ENCODE results near the gene TES. TPM values are rescaled to one million over a fixed set of nuclear protein-coding genes. Genes with fewer than 3 reads are reported as not detected.

Gene TES
- total and polyA plus RNA-seq, 2 experiments from 2014 or later = 37.3 to 38.3 TPM

GRCh38 chr7:116187400-116187799 is 22.9 kb upstream of the TES start:
- H3F3A ChIP-seq (replicated peaks; ENCODE audit: low read depth) = no peaks in the 10 kb centered on the region
- no peak overlapping the region for H2AFZ ChIP-seq
- TF ChIP-seq ZNF331 (CRISPR knock-in tag; IDR thresholded peaks at IDR 0.05; ENCODE audit: low read depth) = no peak
- TF ChIP-seq ZNF462 (CRISPR knock-in tag; IDR thresholded peaks at IDR 0.05) = no peak
- no peak for TF ChIP-seq EZH2 (IDR thresholded peaks at IDR 0.05; ENCODE audit: low read depth, unreplicated experiment)
- 0 out of 3 replicates have a peak, but pooled peaks cover 8% of the 10 kb centered on the region for H3K36me3 Mint-ChIP-seq (ENCODE audit: low read depth)
- no peaks in the 10 kb centered on the region for H3K4me1 ChIP-seq (ENCODE audit: insufficient read depth)
- ATAC-seq = no peak
- no peaks in the 10 kb centered on the region for H3K79me2 ChIP-seq (replicated peaks; ENCODE audit: insufficient read depth)
- H4K20me1 ChIP-seq (replicated peaks; ENCODE audit: insufficient read depth) = no peaks in the 10 kb centered on the region
- no peak for DNase-seq (ENCODE audit: low spot score)
- H3K9me2 ChIP-seq (ENCODE audit: insufficient read depth) = no peaks in the 10 kb centered on the region
- no peak overlapping the region for H3K4me3 ChIP-seq
- H3K27me3 ChIP-seq (ENCODE audit: insufficient read depth) = no peaks in the 10 kb centered on the region
- no peaks in the 10 kb centered on the region for H3K4me1 Mint-ChIP-seq
- no peak overlapping the region for H3K4me2 ChIP-seq
- no peaks in the 10 kb centered on the region for H3K36me3 ChIP-seq (ENCODE audit: insufficient read depth)
- peaks cover 16% of the 10 kb centered on the region for H3K9me3 Mint-ChIP-seq
- H3K27ac ChIP-seq (ENCODE audit: low read depth) = no peak overlapping the region
- H3K27ac Mint-ChIP-seq = no peak overlapping the region
- H3K4me3 Mint-ChIP-seq = no peak overlapping the region
- peaks cover 7% of the 10 kb centered on the region for H3K27me3 Mint-ChIP-seq (ENCODE audit: insufficient read depth, low read depth, poor library complexity)

- Mint-ChIP-seq H3K27ac (no peak overlapping the region), H3K9me3 (no peaks in the 10 kb centered on the region), H3K4me3 (no peak overlapping the region), H3K4me1 (no peaks in the 10 kb centered on the region), H3K27me3 (ENCODE audit: insufficient read depth, low read depth, poor library complexity) (no peaks in the 10 kb centered on the region), H3K36me3 (ENCODE audit: low read depth) (no peaks in the 10 kb centered on the region)
- no peaks in the 10 kb centered on the region for H3F3A ChIP-seq (replicated peaks; ENCODE audit: low read depth)
- TF ChIP-seq CREB1 (CRISPR knock-in tag; IDR thresholded peaks at IDR 0.05; ENCODE audit: low read depth) = no peak
- no peak for ATAC-seq
- no peak overlapping the region for H3K4me2 ChIP-seq
- H3K4me3 ChIP-seq = no peak overlapping the region
- no peak overlapping the region for H3K27ac ChIP-seq (ENCODE audit: low read depth)
- H3K9me2 ChIP-seq (ENCODE audit: insufficient read depth) = no peaks in the 10 kb centered on the region
- no peaks in the 10 kb centered on the region for H3K4me1 ChIP-seq (ENCODE audit: insufficient read depth)
- no peaks in the 10 kb centered on the region for H3K79me2 ChIP-seq (replicated peaks; ENCODE audit: insufficient read depth)
- no peak for DNase-seq (ENCODE audit: low spot score)
- no peaks in the 10 kb centered on the region for H3K27me3 ChIP-seq (ENCODE audit: insufficient read depth)
- no peak overlapping the region for H2AFZ ChIP-seq
- H3K36me3 ChIP-seq (ENCODE audit: insufficient read depth) = no peaks in the 10 kb centered on the region
- no peaks in the 10 kb centered on the region for H4K20me1 ChIP-seq (replicated peaks; ENCODE audit: insufficient read depth)
Measured at GRCh38 chr7:116193329-116194087, 16.8 kb upstream of the TES start.
